Measurements from ENCODE around the gene TCF7L1. TPM values are rescaled to one million over a fixed set of nuclear protein-coding genes. Genes with fewer than 3 reads are reported as not detected.

Gene TCF7L1
- total RNA-seq, 4 donors from 2014 or later = 0.26 to 37.1 (median 5.4) TPM

- DNase-seq = no peak
- TF ChIP-seq POLR2A (IDR thresholded peaks at IDR 0.05) (no peak), CTCF (IDR thresholded peaks at IDR 0.05) (no peak)
- peak overlapping the region; percentile 79 to 93 for H3K27ac ChIP-seq
Measured at GRCh38 chr2:85134896-85135659, 1.9 kb downstream of the TCF7L1 start.

GRCh38 chr2:85135660-85135914 is 2.4 kb downstream of the TCF7L1 start:
- Histone ChIP-seq H3K27ac (peak overlapping the region; percentile 79 to 93), H3K36me3 (no peaks in the 10 kb centered on the region), H3K4me3 (no peak overlapping the region), H3K4me1 (no peaks in the 10 kb centered on the region), H3K9me3 (no peaks in the 10 kb centered on the region), H3K27me3 (no peaks in the 10 kb centered on the region)
- intact Hi-C loops (cut with DNase I; ENCODE audit: low total_unique reads) = no loop called here
- no peak for DNase-seq
- TF ChIP-seq CTCF (IDR thresholded peaks at IDR 0.05) (no peak), POLR2A (IDR thresholded peaks at IDR 0.05) (no peak)

More at GRCh38 chr2:85134896-85135659, 1.9 kb downstream of the TCF7L1 start:
- Histone ChIP-seq H3K4me1 (no peaks in the 10 kb centered on the region), H3K9me3 (no peaks in the 10 kb centered on the region), H3K36me3 (no peaks in the 10 kb centered on the region), H3K4me3 (peak overlapping the region; percentile 76 to 83), H3K27me3 (no peaks in the 10 kb centered on the region)
- intact Hi-C loops (cut with DNase I; ENCODE audit: low total_unique reads) = loop anchor here (5.0 kb wide), 1 partner anchor 162 kb away; no protein-coding TSS in a partner anchor

GRCh38 chr2:85137156-85137555 is 4.0 kb downstream of the TCF7L1 start:
- no peaks in the 10 kb centered on the region for H3K9me3 ChIP-seq
- TF ChIP-seq CTCF (IDR thresholded peaks at IDR 0.05) = no peak
- TF ChIP-seq POLR2A (IDR thresholded peaks at IDR 0.05) = no peak
- H3K4me1 ChIP-seq = no peaks in the 10 kb centered on the region
- H3K27ac ChIP-seq = peak overlapping the region in 1 of 2 donors; percentile 43
- no peak for DNase-seq
- no peaks in the 10 kb centered on the region for H3K36me3 ChIP-seq
- no peak overlapping the region for H3K4me3 ChIP-seq
- H3K27me3 ChIP-seq = no peaks in the 10 kb centered on the region
- intact Hi-C loops (cut with DNase I; ENCODE audit: low total_unique reads) = no loop called here

GRCh38 chr2:85143463-85144082 is 10.4 kb downstream of the TCF7L1 start:
- H3K9me3 ChIP-seq = no peaks in the 10 kb centered on the region
- H3K4me3 ChIP-seq = no peak overlapping the region
- H3K27me3 ChIP-seq = no peaks in the 10 kb centered on the region
- intact Hi-C loops (cut with DNase I; ENCODE audit: low total_unique reads) = no loop called here
- no peak overlapping the region for H3K27ac ChIP-seq
- TF ChIP-seq CTCF (IDR thresholded peaks at IDR 0.05) (no peak), POLR2A (IDR thresholded peaks at IDR 0.05) (no peak)
- no peaks in the 10 kb centered on the region for H3K4me1 ChIP-seq
- H3K36me3 ChIP-seq = no peaks in the 10 kb centered on the region
- DNase-seq = no peak

- Histone ChIP-seq H3K9me3 (no peaks in the 10 kb centered on the region), H3K36me3 (no peaks in the 10 kb centered on the region), H3K4me3 (no peak overlapping the region), H3K27ac (no peak overlapping the region), H3K27me3 (no peaks in the 10 kb centered on the region), H3K4me1 (no peaks in the 10 kb centered on the region)
- intact Hi-C loops (cut with DNase I; ENCODE audit: low total_unique reads) = no loop called here
- no peak for DNase-seq
- TF ChIP-seq CTCF (IDR thresholded peaks at IDR 0.05) (no peak), POLR2A (IDR thresholded peaks at IDR 0.05) (no peak)
Measured at GRCh38 chr2:85145116-85145820, 12.1 kb downstream of the TCF7L1 start.

All from uterus (tissue), 4 donors.